H1 (cell line): ENCODE data around the gene UFD1. TPM values are rescaled to one million over a fixed set of nuclear protein-coding genes. Genes with fewer than 3 reads are reported as not detected.

Source experiments
- CTCF ChIA-PET: fragments of 300-600 bp; sonication (Branson Sonifier 250); formaldehyde crosslinking; loops from one replicate; lab custom pipeline; 2021; ENCODE audit not compliant: partially characterized antibody; lab: Charles Lee
- POLR2A ChIA-PET: fragments of 300-600 bp; sonication (Branson Sonifier 250); formaldehyde crosslinking; loops from one replicate; lab custom pipeline; 2021; ENCODE audit warnings: inconsistent platforms; ENCODE audit not compliant: partially characterized antibody; lab: Charles Lee
- DNase-seq, 2 experiments: peaks; one replicate each; pipeline versions ENCODE4 v3.0.0 to v3.0.0-alpha.2; 2010 to 2022; ENCODE audit warnings: low spot score in 2 of 2, low read depth in 1 of 2, mixed read lengths in 1 of 2
- FAIRE-seq: peaks from 2 replicates; lab custom pipeline; 2011; peaks lifted over from hg19 to GRCh38; lab: Jason Lieb, UNC
- H2AFZ ChIP-seq: 2 replicates; pipeline ENCODE4 v1.8.1; 2012; ENCODE audit warnings: low read length, inconsistent platforms
- H2AK5ac ChIP-seq: 2 replicates; pipeline ENCODE4 v1.6.1; 2013; ENCODE audit warnings: low read depth, low read length
- H2BK120ac ChIP-seq: replicated peaks from 2 replicates; pipeline ENCODE3; 2013; ENCODE audit warnings: low read depth, low read length, inconsistent platforms
- H2BK12ac ChIP-seq: 2 replicates; pipeline ENCODE4 v1.6.1; 2013; ENCODE audit warnings: low read depth, low read length
- H2BK15ac ChIP-seq: 2 replicates; pipeline ENCODE4 v1.6.1; 2013; ENCODE audit warnings: low read length
- H2BK20ac ChIP-seq: 2 replicates; pipeline ENCODE4 v1.6.1; 2013; ENCODE audit warnings: low read length
- H2BK5ac ChIP-seq: 2 replicates; pipeline ENCODE4 v1.6.1; 2013; ENCODE audit warnings: low read depth, low read length
- H3K14ac ChIP-seq: 2 replicates; pipeline ENCODE4 v1.6.1; 2013; ENCODE audit warnings: inconsistent platforms; ENCODE audit not compliant: insufficient read length
- H3K18ac ChIP-seq: 2 replicates; pipeline ENCODE4 v1.6.1; 2013; ENCODE audit warnings: low read length; ENCODE audit errors: extremely low read depth
- H3K23ac ChIP-seq: 2 replicates; pipeline ENCODE4 v1.6.1; 2013; ENCODE audit warnings: inconsistent platforms; ENCODE audit not compliant: insufficient read length
- H3K23me2 ChIP-seq: 2 replicates; pipeline ENCODE4 v1.6.1; 2013; ENCODE audit warnings: low read depth, low read length
- H3K27ac ChIP-seq: 2 replicates; pipeline ENCODE4 v1.6.1; 2011; ENCODE audit warnings: low read depth, low read length, inconsistent platforms
- H3K27me3 ChIP-seq, 4 experiments: replicated peaks in 1 of 4; 1 replicate in 1 of 4; 2 replicates in 3 of 4; pipeline versions ENCODE4 v1.6.1 to v1.8.1; 2011 to 2013; ENCODE audit warnings: low read length in 3 of 4, mild to moderate bottlenecking in 3 of 4, inconsistent platforms in 2 of 4, mixed read lengths in 2 of 4, moderate library complexity in 1 of 4; ENCODE audit not compliant: control insufficient read depth in 3 of 4, insufficient read depth in 3 of 4; ENCODE audit errors: extremely low read depth in 1 of 4
- H3K36me3 ChIP-seq, 4 experiments: 2 replicates each; pipeline versions ENCODE4 v1.6.1 to v1.8.1; 2011 to 2013; ENCODE audit warnings: mild to moderate bottlenecking in 4 of 4, low read length in 3 of 4, moderate library complexity in 2 of 4, control low read depth in 1 of 4, inconsistent platforms in 1 of 4; ENCODE audit not compliant: insufficient read depth in 4 of 4, control insufficient read depth in 2 of 4
- H3K4ac ChIP-seq: replicated peaks from 2 replicates; pipeline ENCODE3; 2013; ENCODE audit warnings: low read length, low read depth, mixed read lengths, inconsistent platforms; ENCODE audit not compliant: insufficient read length
- H3K4me1 ChIP-seq, 4 experiments: replicated peaks in 1 of 4; 1 replicate in 1 of 4; 2 replicates in 3 of 4; pipeline versions ENCODE4 v1.6.1 to v1.8.1; 2011 to 2013; ENCODE audit warnings: low read length in 3 of 4, inconsistent platforms in 2 of 4, mixed read lengths in 1 of 4; ENCODE audit not compliant: insufficient read depth in 4 of 4, control insufficient read depth in 3 of 4
- H3K4me2 ChIP-seq, 2 experiments: 2 replicates each; pipeline versions ENCODE4 v1.6.1 to v1.8.1; 2011 to 2013; ENCODE audit warnings: low read depth in 2 of 2, low read length in 2 of 2, control low read depth in 1 of 2, inconsistent platforms in 1 of 2, mild to moderate bottlenecking in 1 of 2; ENCODE audit not compliant: insufficient read depth in 1 of 2
- H3K4me3 ChIP-seq, 4 experiments: fragments of 200-600, 300-600 bp in 1 of 4; sonication (generic), shearing (Covaris generic), sonication (Bioruptor Twin) in 1 of 4; 2 replicates each; pipeline versions ENCODE4 v1.5.1 to v1.8.1; 2011 to 2016; ENCODE audit warnings: low read length in 4 of 4, low read depth in 3 of 4, control low read depth in 2 of 4, inconsistent platforms in 2 of 4, mild to moderate bottlenecking in 2 of 4, mixed read lengths in 1 of 4, moderate library complexity in 1 of 4; ENCODE audit not compliant: insufficient read depth in 2 of 4; ENCODE audit errors: extremely low read depth in 1 of 4
- H3K56ac ChIP-seq: replicated peaks from 2 replicates; pipeline ENCODE3; 2013; ENCODE audit warnings: low read depth, mild to moderate bottlenecking, mixed read lengths, low read length, inconsistent platforms; ENCODE audit not compliant: insufficient read length
- H3K79me1 ChIP-seq: 2 replicates; pipeline ENCODE4 v1.6.1; 2013; ENCODE audit warnings: low read depth, low read length, control low read depth
- H3K79me2 ChIP-seq, 2 experiments: 2 replicates each; pipeline versions ENCODE4 v1.6.1 to v1.8.1; 2012 to 2013; ENCODE audit warnings: low read length in 2 of 2, mild to moderate bottlenecking in 2 of 2, inconsistent platforms in 1 of 2; ENCODE audit not compliant: insufficient read depth in 2 of 2, control insufficient read depth in 1 of 2
- H3K9ac ChIP-seq, 4 experiments: replicated peaks in 1 of 4; 1 replicate in 1 of 4; 2 replicates in 3 of 4; pipeline versions ENCODE4 v1.6.1 to v1.8.1; 2011 to 2013; ENCODE audit warnings: low read depth in 3 of 4, low read length in 3 of 4, control low read depth in 2 of 4, mild to moderate bottlenecking in 2 of 4, moderate library complexity in 2 of 4, inconsistent platforms in 1 of 4; ENCODE audit errors: extremely low read depth in 1 of 4
- H3K9me3 ChIP-seq, 2 experiments: 2 replicates each; pipeline versions ENCODE4 v1.6.1 to v1.8.1; 2012 to 2013; ENCODE audit warnings: mild to moderate bottlenecking in 2 of 2, moderate library complexity in 2 of 2, control low read depth in 1 of 2, inconsistent platforms in 1 of 2, low read depth in 1 of 2, low read length in 1 of 2, mixed read lengths in 1 of 2; ENCODE audit not compliant: insufficient read depth in 2 of 2
- H4K20me1 ChIP-seq, 2 experiments: replicated peaks in 1 of 2; 2 replicates each; pipeline versions ENCODE3 to v1.8.1; 2011 to 2013; ENCODE audit warnings: inconsistent platforms in 2 of 2, low read length in 2 of 2, mild to moderate bottlenecking in 1 of 2; ENCODE audit not compliant: insufficient read depth in 2 of 2, control insufficient read depth in 1 of 2
- H4K5ac ChIP-seq: 2 replicates; pipeline ENCODE4 v1.6.1; 2013; ENCODE audit warnings: low read length, low read depth, mixed read lengths, inconsistent platforms; ENCODE audit not compliant: insufficient read length
- H4K8ac ChIP-seq: 2 replicates; pipeline ENCODE4 v1.8.0; 2013; ENCODE audit warnings: mild to moderate bottlenecking, moderate library complexity, low read length, inconsistent platforms; ENCODE audit not compliant: insufficient read depth; ENCODE audit errors: extremely low read depth
- H4K91ac ChIP-seq: replicated peaks from 2 replicates; pipeline ENCODE3; 2013; ENCODE audit warnings: low read length, mixed read lengths, inconsistent platforms; ENCODE audit not compliant: insufficient read length
- CHD2 ChIP-seq: IDR thresholded peaks from 2 replicates; pipeline ENCODE4 v1.6.1; 2012; ENCODE audit warnings: low read length, improper control_type of control experiment
- FOSL1 ChIP-seq: IDR thresholded peaks from 2 replicates; pipeline ENCODE4 v1.6.1; 2011; ENCODE audit warnings: mild to moderate bottlenecking, low read depth, low read length, moderate library complexity; ENCODE audit not compliant: insufficient read depth
- JUN ChIP-seq: IDR thresholded peaks from 2 replicates; pipeline ENCODE4 v1.6.1; 2011; ENCODE audit warnings: low read depth, mild to moderate bottlenecking, improper control_type of control experiment, low read length
- MAFK ChIP-seq: IDR thresholded peaks from 2 replicates; pipeline ENCODE4 v1.6.1; 2012; ENCODE audit warnings: low read depth, mild to moderate bottlenecking, improper control_type of control experiment, low read length
- NANOG ChIP-seq: IDR thresholded peaks from 2 replicates; pipeline ENCODE4 v1.6.1; 2011; ENCODE audit warnings: low read length, low read depth, mild to moderate bottlenecking, inconsistent platforms; ENCODE audit not compliant: insufficient read depth, poor library complexity, severe bottlenecking
- POLR2A ChIP-seq, 2 experiments: IDR thresholded peaks; 1 replicate in 1 of 2; 2 replicates in 1 of 2; pipeline ENCODE4 v1.6.1; 2011; ENCODE audit warnings: low read depth in 2 of 2, low read length in 2 of 2, mild to moderate bottlenecking in 2 of 2; ENCODE audit errors: control extremely low read depth in 1 of 2
- POLR2AphosphoS5 ChIP-seq: IDR thresholded peaks from 2 replicates; pipeline ENCODE4 v1.6.1; 2011; ENCODE audit warnings: low read depth, low read length
- SAP30 ChIP-seq: fragments of 300-600 bp; sonication (generic); IDR thresholded peaks from 2 replicates; pipeline ENCODE4 v1.7.1; 2012; ENCODE audit warnings: low read length, moderate library complexity, mild to moderate bottlenecking, inconsistent platforms; ENCODE audit not compliant: insufficient read depth, insufficient replicate concordance
- SIN3A ChIP-seq, 2 experiments: IDR thresholded peaks in 1 of 2; conservative IDR thresholded peaks in 1 of 2; 2 replicates each; pipeline ENCODE4 v1.6.1; 2011 to 2012; ENCODE audit warnings: low read length in 2 of 2, improper control_type of control experiment in 1 of 2, low read depth in 1 of 2, mild to moderate bottlenecking in 1 of 2
- SP2 ChIP-seq: IDR thresholded peaks from 2 replicates; pipeline ENCODE4 v1.6.1; 2012; ENCODE audit warnings: mild to moderate bottlenecking, low read length, inconsistent platforms
- SP4 ChIP-seq: IDR thresholded peaks from 2 replicates; pipeline ENCODE4 v1.6.1; 2012; ENCODE audit warnings: low read length, inconsistent platforms
- SRF ChIP-seq: IDR thresholded peaks from 2 replicates; pipeline ENCODE4 v1.6.1; 2011; ENCODE audit warnings: mild to moderate bottlenecking, low read depth, low read length, moderate library complexity
- SUZ12 ChIP-seq: fragments of 200-600 bp; sonication (generic); IDR thresholded peaks from 2 replicates; pipeline ENCODE4 v1.6.1; 2012; ENCODE audit warnings: mild to moderate bottlenecking, inconsistent platforms, low read length, moderate library complexity, mixed read lengths
- TCF12 ChIP-seq: IDR thresholded peaks from 2 replicates; pipeline ENCODE4 v1.6.1; 2011; ENCODE audit warnings: low read depth, mild to moderate bottlenecking, low read length
- TEAD4 ChIP-seq: IDR thresholded peaks from 2 replicates; pipeline ENCODE4 v1.6.1; 2012; ENCODE audit warnings: low read depth, low read length, inconsistent platforms, mixed read lengths
- ZNF274 ChIP-seq: IDR thresholded peaks from 2 replicates; pipeline ENCODE4 v1.7.0; 2012; ENCODE audit warnings: low read length, borderline replicate concordance; ENCODE audit errors: extremely low read depth
- WGBS, 2 experiments: shearing (Covaris generic) in 1 of 2; methylation state at CpG; one replicate each; pipeline versions ENCODE4 v1.1.6 to v1.1.7; 2013 to 2015; ENCODE audit warnings: low lambda C conversion rate in 2 of 2, mixed read lengths in 2 of 2, inconsistent platforms in 1 of 2, low coverage in 1 of 2, missing lambda C conversion rate in 1 of 2; ENCODE audit not compliant: insufficient replicate concordance in 2 of 2, insufficient coverage in 1 of 2, insufficient read length in 1 of 2; ENCODE audit errors: extremely low coverage in 1 of 2, missing lambda C conversion rate in 1 of 2; 5-methylcytosine and 5-hydroxymethylcytosine counted together
- polyA plus RNA-seq, 7 experiments: library from polyadenylated mRNA; depleted of rRNA in 3 of 7; stranded (reverse) in 5 of 7; unstranded in 2 of 7; fragments of >200 nt in 5 of 7; fragments of 200-250 nt in 2 of 7; gene quantifications; 1 replicate in 5 of 7; 2 replicates in 1 of 7; 4 replicates in 1 of 7; pipeline versions ENCODE4 v1.2.1 to v1.2.3, GENCODE V29; 2011 to 2013; ENCODE audit warnings: missing spikeins in 2 of 7, mixed read lengths in 2 of 7
- total RNA-seq: library from RNA; stranded (reverse); fragmentation: NEBNext Ultra II Directional; extraction: Animal tissue kit (Norgen Biotek cat#: 25700); gene quantifications from 2 replicates; pipeline ENCODE4 v1.2.1, GENCODE V29; 2021

The UFD1 gene
- total and polyA plus RNA-seq, 2 of the 8 experiments (the other 6 are each of a cell fraction or from before 2014, with no cell fraction given) = 74.6 to 116 TPM

- H3K18ac ChIP-seq = no peak overlapping the region
- H4K91ac ChIP-seq = no peak overlapping the region
- CTCF ChIA-PET = interaction anchor here (1.1 to 2.6 kb wide), 5 partner anchors 10 to 182 kb away, joined by 3 to 13 read pairs (median 4); no protein-coding TSS in a partner anchor
- no peaks in the 10 kb centered on the region for H3K79me2 ChIP-seq
- WGBS, 2 experiments = 82% methylated on average over 3 of the region's 3 CpGs; no CpG with 5 or more reads in 1 of the 2 experiments
- no peak overlapping the region for H3K14ac ChIP-seq
- H3K4me3 ChIP-seq = no peak overlapping the region
- no peak overlapping the region for H2BK20ac ChIP-seq
- POLR2A ChIA-PET = interaction anchor here (1.0 to 2.4 kb wide), 3 partner anchors 12 to 126 kb away, joined by 3 to 8 read pairs (median 3); no protein-coding TSS in a partner anchor
- H3K23me2 ChIP-seq = no peaks in the 10 kb centered on the region
- no peak for FAIRE-seq
- H3K9me3 ChIP-seq = no peaks in the 10 kb centered on the region
- no peak for DNase-seq
- no peak overlapping the region for H4K8ac ChIP-seq
- no peak overlapping the region for H2BK120ac ChIP-seq
- no peak overlapping the region for H3K4me2 ChIP-seq
- no peaks in the 10 kb centered on the region for H3K4me1 ChIP-seq
- H3K36me3 ChIP-seq = peaks cover 11 to 49% (median 24%) of the 10 kb centered on the region in 4 experiments
- no peak overlapping the region for H2BK12ac ChIP-seq
- H3K27me3 ChIP-seq = no peaks in the 10 kb centered on the region
- H3K79me1 ChIP-seq = no peaks in the 10 kb centered on the region; the same call in 1 of the 2 replicates
- H3K9ac ChIP-seq = no peak overlapping the region
- H3K23ac ChIP-seq = no peak overlapping the region
- H2AFZ ChIP-seq = no peak overlapping the region
- no peak overlapping the region for H3K27ac ChIP-seq
- H4K5ac ChIP-seq = no peak overlapping the region
- H2BK15ac ChIP-seq = no peak overlapping the region
- no peak overlapping the region for H2BK5ac ChIP-seq
- peaks cover 0 to 7% of the 10 kb centered on the region in 2 experiments for H4K20me1 ChIP-seq
- H3K56ac ChIP-seq = no peak overlapping the region
- H3K4ac ChIP-seq = peak overlapping the region; percentile 14
- H2AK5ac ChIP-seq = no peak overlapping the region
- TF ChIP-seq TCF12 (no peak), JUN (no peak), FOSL1 (no peak), SAP30 (no peak), ZNF274 (no peak), SIN3A (conservative IDR thresholded peaks at IDR 0.05 in 1 of 2, IDR thresholded peaks at IDR 0.05 in 1 of 2; ENCODE audit: low read depth in 1 of 2, low read length in 2 of 2) (no peak), TEAD4 (no peak), CHD2 (no peak), SRF (no peak), SP4 (no peak), SP2 (no peak), NANOG (no peak), POLR2AphosphoS5 (no peak), MAFK (no peak), POLR2A (IDR thresholded peaks at IDR 0.05; ENCODE audit: control extremely low read depth in 1 of 2, low read depth in 2 of 2, low read length in 2 of 2) (no peak), SUZ12 (no peak)
Observed at GRCh38 chr22:19497245-19497644, 18.3 kb upstream of the UFD1 start.
